Activated T-cell treated with anti-CD3 and anti-CD28 coated beads, Interleukin-2, amount 50 U/mL, for 1 hour (primary cell): ENCODE data around the gene NOS1.
A peak's percentile ranks its signal among the peaks of the same experiment; 100 is the strongest.
"Not testable (repeated sequence)": the region's sequence is repeated elsewhere in the genome, so short reads cannot be mapped to it uniquely, and the experiment has no call there.

Source experiments
- DNase-seq: peaks from one replicate; pipeline ENCODE4 v3.0.0-alpha.2; 2020

Gene NOS1

DNA sequence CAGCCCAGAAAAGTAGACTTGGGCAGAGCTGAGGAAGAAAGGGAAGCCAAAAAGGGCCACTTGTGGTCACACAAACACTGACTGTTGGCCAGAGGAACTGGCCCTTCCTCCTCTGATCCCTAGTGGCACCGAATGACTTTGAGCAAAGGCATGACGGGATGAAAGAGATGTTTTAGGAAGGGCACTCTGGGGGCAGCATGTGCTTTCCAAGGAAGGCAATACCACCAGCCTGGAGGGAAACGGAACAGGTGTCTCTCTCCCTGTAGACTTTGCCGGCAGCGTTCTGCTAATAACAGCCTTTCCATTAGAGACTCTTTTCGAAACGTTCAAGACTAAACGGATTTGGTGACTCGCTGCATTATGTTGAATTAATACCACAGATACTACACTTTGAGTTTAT, 158.9 kb downstream of the NOS1 start:
- DNase-seq, result no peak

DNA sequence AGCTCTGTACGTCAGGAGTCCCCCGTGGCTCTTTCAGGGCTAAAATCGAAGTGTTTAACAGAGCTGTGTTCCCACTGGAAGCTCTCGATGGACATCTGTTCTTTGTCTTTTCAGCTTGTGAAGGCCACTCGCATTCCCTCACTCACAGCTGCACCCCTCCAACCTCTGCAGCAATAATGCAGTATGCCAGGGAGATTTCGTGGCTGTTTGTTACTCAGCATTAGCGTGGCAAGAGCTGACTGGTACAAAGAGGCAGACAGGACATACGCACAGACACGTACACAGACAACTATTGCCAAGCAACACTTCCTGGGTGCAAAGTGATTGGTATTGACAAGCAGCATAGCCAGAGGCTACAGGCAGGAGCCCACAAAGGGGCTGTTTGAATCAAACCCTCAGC, 159.4 kb downstream of the NOS1 start:
- DNase-seq, result no peak

- DNase-seq, result not testable (repeated sequence)
Observed at GRCh38 chr12:117199956-117200744, 161.3 kb downstream of the NOS1 start.

GRCh38 chr12:117196334-117196733, 165.1 kb downstream of the NOS1 start:
- DNase-seq, result not testable (repeated sequence)

DNA sequence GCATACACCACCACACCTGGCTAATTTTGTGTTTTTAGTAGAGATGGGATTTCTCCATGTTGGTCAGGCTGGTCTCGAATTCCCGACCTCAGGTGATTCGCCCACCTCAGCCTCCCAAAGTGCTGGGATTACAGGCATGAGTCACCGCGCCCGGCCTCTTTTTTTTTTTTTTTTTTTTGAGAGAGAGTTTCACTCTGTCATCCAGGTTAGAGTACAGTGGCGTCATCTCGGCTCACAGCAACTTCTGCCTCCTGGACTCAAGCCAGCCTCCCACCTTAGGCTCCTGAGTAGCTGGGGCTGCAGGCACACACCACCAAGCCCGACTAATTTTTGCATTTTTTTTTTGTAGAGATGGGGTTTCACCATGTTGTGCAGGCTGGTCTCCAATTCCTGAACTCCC, 166.4 kb downstream of the NOS1 start:
- DNase-seq, result not testable (repeated sequence)

- no peak for DNase-seq
Observed at GRCh38 chr12:117193903-117194302, 167.5 kb downstream of the NOS1 start.

DNA sequence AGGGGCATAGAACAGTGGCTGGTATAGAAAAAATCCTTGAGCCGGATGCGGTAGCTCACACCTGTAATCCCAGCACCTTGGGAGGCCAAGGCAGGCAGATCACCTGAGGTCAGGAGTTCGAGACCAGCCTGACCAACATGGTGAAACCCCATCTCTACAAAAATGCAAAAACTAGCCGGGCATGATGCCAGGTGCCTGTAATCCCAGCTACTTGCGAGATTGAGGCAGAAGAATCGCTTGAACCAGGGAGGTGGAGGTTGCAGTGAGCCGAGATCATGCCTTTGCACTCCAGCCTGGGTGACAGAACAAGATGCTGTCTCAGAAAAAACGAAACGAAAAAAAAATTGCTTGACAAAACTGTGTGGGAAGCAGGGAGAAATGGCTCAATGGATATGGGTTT, 168.8 kb downstream of the NOS1 start:
- DNase-seq, result not testable (repeated sequence)

DNA sequence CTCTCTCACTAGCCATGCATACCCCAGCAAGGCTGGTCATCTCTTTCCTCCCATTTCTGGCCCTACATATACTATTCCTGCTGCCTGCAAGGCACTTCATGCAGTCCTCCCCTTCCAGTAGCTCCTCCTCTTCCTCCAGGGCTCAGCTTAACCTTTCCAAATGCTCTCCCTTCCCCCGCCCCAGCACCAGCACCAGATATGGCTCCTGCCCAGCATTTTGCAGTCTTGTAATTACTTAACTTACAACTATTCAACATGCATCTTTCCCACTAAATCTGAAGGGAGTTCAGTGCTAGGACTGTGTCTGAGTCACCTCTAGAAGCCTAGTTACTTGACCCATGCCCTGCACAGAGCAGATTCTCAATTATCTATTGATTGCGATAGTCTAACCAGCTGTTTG, 169.4 kb downstream of the NOS1 start:
- no peak for DNase-seq

DNA sequence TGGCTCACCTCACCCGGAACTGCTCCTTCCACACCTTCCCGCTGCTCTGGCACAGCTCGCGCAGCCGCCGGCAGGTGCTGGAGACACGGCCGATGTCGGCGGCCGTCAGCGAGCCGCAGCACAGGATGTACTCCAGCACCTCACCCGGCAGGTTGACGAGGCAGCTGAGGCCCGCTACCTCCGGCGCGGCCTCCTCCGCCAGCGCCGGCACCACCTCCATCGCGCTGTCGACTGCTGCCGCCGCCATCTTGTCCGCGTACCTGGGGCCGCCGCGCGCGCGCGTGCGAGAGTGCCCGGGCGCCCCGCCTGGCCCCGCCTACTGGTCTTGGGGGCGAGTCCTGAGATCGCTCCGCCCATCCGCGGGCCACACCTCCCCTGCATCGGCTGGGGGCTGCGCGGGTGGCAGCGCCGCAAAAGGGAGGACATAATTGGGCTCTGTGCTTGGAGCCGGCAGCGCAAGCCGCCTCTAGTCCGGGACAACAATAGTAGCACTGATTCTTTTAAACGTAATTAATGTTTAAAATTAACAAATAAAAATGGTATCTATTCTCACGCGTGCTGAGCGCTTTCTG, 171.1 kb downstream of the NOS1 start, which contains the start of gene FBXO21:
Gene FBXO21, minus strand, starts transcription at position 261 of the 572 bp plus-strand sequence. Its CDS starts 14 bp downstream, at position 247.
- peak; percentile 99 for DNase-seq

DNA sequence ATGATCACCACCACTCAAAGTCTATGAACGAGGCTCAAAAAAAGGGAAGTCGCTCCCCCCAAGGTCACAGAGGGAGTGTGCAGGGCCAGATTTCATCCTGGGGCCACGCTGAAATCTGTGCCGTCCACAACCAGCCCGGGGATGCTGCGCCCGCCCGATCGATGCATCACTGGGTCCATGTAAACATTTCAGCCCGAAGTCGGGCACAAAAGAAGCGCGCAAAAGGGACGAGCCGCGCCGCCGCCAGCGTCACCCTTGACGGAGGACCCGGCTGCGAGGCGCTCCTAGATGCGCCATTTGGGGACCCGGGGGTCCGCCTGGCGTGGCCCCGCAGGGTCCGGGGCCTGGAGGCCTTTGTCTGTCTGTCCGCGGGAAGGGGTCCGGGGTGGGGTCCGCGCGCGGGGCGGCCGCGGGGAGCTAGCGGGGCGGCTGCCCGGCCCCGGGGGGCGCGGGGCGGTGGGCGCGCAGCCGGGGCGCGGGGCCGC, 171.7 kb downstream of the NOS1 start:
- DNase-seq, result no peak

- no peak for DNase-seq
Observed at GRCh38 chr12:117188961-117189724, 172.3 kb downstream of the NOS1 start.

DNA sequence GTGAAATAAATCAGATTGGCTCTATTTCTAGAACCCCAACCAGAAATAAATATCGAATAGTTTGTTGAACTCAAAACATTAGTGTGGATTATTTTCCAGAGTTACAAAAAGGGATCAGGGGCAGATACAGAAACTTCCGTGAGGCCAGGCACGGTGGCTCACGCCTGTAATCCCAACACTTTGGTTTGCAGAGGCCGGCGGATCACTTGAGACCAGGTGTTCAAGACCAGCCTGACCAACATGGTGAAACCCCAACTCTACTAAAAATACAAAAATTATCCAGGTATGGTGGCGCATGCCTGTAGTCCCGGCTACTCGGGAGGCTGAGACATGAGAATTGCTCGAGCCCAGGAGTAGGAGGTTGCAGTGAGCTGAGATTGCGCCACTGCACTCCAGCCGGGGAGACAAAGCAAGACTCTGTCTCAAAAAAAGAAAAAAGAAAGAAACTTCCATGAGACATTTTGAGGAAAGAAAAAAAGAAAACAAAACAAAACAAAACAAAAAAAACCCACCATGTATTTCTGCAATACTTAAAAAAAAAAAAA, 173.2 kb downstream of the NOS1 start:
- no peak for DNase-seq

- no peak for DNase-seq
Observed at GRCh38 chr12:117187421-117187820, 174.0 kb downstream of the NOS1 start.

- no peak for DNase-seq
Observed at GRCh38 chr12:117182866-117183265, 178.6 kb downstream of the NOS1 start.

GRCh38 chr12:117181468-117181843, 180.0 kb downstream of the NOS1 start:
- DNase-seq, result not testable (repeated sequence)

DNA sequence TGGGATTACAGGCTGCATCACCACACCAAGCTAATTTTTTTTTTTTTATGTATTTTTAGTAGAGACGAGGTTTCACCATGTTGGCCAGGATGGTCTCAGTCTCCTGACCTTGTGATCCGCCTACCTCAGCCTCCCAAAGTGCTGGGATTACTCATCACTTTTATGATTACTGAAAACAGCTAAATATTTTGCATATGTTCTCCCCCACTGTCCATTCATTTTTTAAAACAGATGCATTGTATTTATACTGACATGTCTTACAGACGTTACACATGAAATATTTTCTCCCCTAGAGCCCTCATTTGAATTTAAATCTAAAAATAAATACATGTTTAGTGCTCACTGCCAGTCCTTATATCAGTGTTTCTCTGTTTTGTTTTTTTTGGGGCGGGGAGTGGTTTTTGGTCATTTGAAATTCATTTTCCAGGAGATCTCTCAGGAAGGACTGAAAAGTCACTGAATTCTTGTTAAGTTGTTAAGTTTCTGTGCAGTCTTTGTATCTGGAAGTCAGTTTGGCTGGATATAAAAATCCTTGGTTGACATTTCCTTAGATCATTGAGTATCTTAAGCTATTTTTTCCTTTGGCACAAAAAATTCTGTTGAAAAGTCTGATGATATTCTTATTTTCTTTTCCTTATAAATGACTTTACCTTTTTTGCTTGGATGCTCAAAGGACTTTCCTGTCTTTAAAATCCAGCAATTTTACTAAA, 180.5 kb downstream of the NOS1 start:
- no peak for DNase-seq

GRCh38 chr12:117178745-117179144, 182.7 kb downstream of the NOS1 start:
- no peak for DNase-seq

- DNase-seq, result no peak
Observed at GRCh38 chr12:117178301-117178700, 183.1 kb downstream of the NOS1 start.

DNA sequence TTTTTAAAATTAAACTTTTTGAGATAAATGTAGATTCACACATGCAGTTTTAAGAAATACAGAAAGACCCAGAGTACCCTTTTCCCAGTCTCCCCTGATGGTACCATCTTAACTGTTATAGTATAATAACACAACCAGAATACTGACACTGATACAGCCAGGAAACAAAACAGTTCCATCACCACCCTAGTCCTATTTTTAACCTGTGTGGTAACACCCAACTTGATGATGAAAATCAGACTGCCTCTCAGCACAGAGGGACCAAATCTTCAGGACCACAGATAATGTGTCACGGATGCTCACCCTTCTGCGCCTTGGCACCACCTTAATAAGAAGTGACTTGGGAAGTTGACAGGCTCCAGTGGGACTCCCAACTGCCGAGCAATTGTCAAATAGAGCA, 189.3 kb downstream of the NOS1 start:
- DNase-seq, result no peak

DNA sequence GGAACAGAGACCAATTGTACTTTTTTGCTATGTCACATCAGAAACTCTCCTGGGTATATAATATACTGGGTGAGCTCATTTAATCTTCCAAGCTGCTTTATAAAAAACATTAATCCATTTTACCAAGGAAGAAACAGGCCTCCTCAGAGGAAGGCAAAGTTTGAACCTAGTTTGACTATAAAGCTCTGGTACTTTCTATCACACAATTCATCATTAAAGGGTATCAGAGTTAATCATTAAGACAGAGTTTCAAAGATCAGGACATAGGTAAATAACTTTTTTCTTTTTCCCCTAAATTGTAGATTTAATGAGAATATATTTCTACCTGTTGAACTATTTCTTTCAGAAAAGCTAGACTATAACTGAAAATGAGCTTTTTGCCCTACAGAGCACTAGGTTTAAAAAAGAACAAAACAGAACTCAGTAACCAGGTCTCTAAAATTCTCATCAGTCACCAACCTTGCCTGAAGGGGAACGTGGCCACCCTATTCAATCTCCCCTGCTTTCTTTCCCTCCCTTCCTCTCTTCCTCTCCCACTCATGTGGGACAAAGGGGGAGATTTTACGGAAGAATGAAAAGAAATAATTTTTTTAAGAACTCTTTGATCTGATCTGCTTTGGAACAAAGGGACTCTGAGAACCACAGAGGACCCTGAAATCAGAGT, 189.8 kb downstream of the NOS1 start:
- DNase-seq, result no peak

- DNase-seq, result no peak
Observed at GRCh38 chr12:117169548-117169947, 191.9 kb downstream of the NOS1 start.

GRCh38 chr12:117168976-117169375, 192.4 kb downstream of the NOS1 start:
- no peak for DNase-seq
